GM12892 (cell line): Measurements from ENCODE around the gene DCAF4L1.

Source experiments
- POLR2A ChIP-seq: IDR thresholded peaks from 2 replicates; pipeline ENCODE4 v1.6.1; 2011; ENCODE audit warnings: low read depth, low read length, control low read depth
- POLR2AphosphoS5 ChIP-seq: IDR thresholded peaks from 2 replicates; pipeline ENCODE4 v1.6.1; 2011; ENCODE audit warnings: low read depth, low read length, control low read depth

GRCh38 chr4:41976775-41977516, 4.6 kb upstream of the DCAF4L1 start:
- TF ChIP-seq POLR2AphosphoS5 (no peak), POLR2A (no peak)
